ENCODE results near the gene DPY19L3.
A peak's percentile ranks its signal among the peaks of the same experiment; 100 is the strongest.

The DPY19L3 gene

GRCh38 chr19:32405431-32406160, at the start of gene DPY19L3:
DPY19L3 (plus strand) TSS chr19:32405770; CDS start chr19:32408254, 2,484 bp downstream.
- TF ChIP-seq, protein P1, sequence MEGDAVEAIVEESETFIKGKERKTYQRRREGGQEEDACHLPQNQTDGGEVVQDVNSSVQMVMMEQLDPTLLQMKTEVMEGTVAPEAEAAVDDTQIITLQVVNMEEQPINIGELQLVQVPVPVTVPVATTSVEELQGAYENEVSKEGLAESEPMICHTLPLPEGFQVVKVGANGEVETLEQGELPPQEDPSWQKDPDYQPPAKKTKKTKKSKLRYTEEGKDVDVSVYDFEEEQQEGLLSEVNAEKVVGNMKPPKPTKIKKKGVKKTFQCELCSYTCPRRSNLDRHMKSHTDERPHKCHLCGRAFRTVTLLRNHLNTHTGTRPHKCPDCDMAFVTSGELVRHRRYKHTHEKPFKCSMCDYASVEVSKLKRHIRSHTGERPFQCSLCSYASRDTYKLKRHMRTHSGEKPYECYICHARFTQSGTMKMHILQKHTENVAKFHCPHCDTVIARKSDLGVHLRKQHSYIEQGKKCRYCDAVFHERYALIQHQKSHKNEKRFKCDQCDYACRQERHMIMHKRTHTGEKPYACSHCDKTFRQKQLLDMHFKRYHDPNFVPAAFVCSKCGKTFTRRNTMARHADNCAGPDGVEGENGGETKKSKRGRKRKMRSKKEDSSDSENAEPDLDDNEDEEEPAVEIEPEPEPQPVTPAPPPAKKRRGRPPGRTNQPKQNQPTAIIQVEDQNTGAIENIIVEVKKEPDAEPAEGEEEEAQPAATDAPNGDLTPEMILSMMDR (IDR thresholded peaks at IDR 0.05), result no peak

GRCh38 chr19:32357720-32358119, 47.9 kb upstream of the DPY19L3 start:
- TF ChIP-seq, protein P1 (IDR thresholded peaks at IDR 0.05), result peak; percentile 66

- TF ChIP-seq, protein P1 (IDR thresholded peaks at IDR 0.05), result no peak
Observed at GRCh38 chr19:32358321-32358720, 47.2 kb upstream of the DPY19L3 start.

GRCh38 chr19:32359581-32359980, 46.0 kb upstream of the DPY19L3 start:
- TF ChIP-seq, protein P1 (IDR thresholded peaks at IDR 0.05), result no peak

- TF ChIP-seq, protein P1 (IDR thresholded peaks at IDR 0.05), result no peak
Observed at GRCh38 chr19:32361574-32362317, 43.8 kb upstream of the DPY19L3 start.

DNA sequence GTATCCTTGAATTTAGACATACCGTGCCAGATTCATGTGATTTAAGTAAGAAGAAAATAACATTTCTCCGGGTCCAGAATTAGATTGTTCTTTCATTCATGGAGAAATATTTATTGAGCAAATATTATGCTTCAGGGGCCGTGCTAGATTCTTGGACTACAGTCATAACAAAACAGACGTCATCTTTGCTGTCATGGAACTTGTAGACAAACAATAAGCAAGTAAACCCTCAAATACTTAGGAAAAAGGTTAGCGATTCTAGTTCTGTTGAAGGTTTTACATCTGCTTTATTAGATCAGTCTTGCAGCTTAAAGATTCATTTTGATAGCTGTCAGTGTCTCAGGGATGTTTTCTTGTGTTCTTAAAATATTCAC, 43.3 kb upstream of the DPY19L3 start:
- TF ChIP-seq, protein P1 (IDR thresholded peaks at IDR 0.05), result no peak

DNA sequence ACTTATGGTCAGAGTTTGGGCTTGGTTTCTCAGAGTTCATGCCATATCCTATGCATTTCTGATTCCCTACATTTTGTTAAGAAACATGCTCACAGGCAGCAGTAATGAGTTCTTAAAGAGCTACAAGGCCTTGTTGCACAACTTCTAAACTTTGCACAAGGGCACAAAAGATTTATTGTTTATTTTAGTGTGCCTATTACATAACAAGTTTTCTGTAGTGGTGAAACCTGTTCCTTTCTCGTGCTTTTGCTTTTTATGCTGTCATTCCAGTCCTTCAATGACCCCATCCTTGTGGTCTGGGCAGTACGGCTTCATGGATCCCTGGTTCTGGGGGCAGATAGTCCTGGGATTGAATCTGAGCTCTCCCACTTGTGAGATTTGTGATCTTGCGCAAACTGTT, 42.4 kb upstream of the DPY19L3 start:
- TF ChIP-seq, protein P1 (IDR thresholded peaks at IDR 0.05), result no peak

Data from LNCAP (cell line).